Tibial artery (tissue), 4 donors: Measurements from ENCODE around the gene ZNF30.
A peak's percentile ranks its signal among the peaks of the same experiment; 100 is the strongest.

Source experiments
- DNase-seq, 2 donors: peaks; one replicate each; pipeline ENCODE4 v3.0.0-alpha.2; 2019
- H3K27ac ChIP-seq, 2 donors: fragments of 200-600 bp; sonication (generic) in 1 of 2; 1 replicate in 1 of 2; 2 replicates in 1 of 2; pipeline ENCODE4 v1.5.1; 2018 to 2019; ENCODE audit warnings: mild to moderate bottlenecking in 1 of 2
- H3K27me3 ChIP-seq, 2 donors: fragments of 200-600 bp; sonication (generic) in 1 of 2; one replicate each; pipeline versions ENCODE4 v1.5.1 to v1.6.0; 2016 to 2019
- H3K36me3 ChIP-seq, 3 donors: fragments of 200-600 bp; sonication (generic) in 2 of 3; one replicate each; pipeline ENCODE4 v1.5.1; 2016 to 2019; ENCODE audit warnings: mild to moderate bottlenecking in 2 of 3
- H3K4me1 ChIP-seq, 4 donors: fragments of 200-600 bp; sonication (generic) in 2 of 4; 1 replicate in 3 of 4; 2 replicates in 1 of 4; pipeline ENCODE4 v1.5.1; 2016 to 2019
- H3K4me3 ChIP-seq, 2 donors: fragments of 200-600 bp; sonication (generic) in 1 of 2; 1 replicate in 1 of 2; 2 replicates in 1 of 2; pipeline ENCODE4 v1.5.1; 2018 to 2019; ENCODE audit warnings: mild to moderate bottlenecking in 2 of 2
- H3K9me3 ChIP-seq, 3 donors: fragments of 200-600 bp; sonication (generic) in 1 of 3; one replicate each; pipeline ENCODE4 v1.5.1; 2016 to 2019
- intact Hi-C: fragments of 100-400 bp; cut with DNase I; formaldehyde crosslinking; loops from one replicate; pipeline ENCODE4 v1.15.0; 2023; ENCODE audit warnings: low total_unique reads
- TF ChIP-seq, protein P1 (sequence below), 2 experiments: fragments of 200-600 bp in 1 of 2; fragments of 450-650 bp in 1 of 2; IDR thresholded peaks; one replicate each; pipeline ENCODE4 v1.5.1; 2017 to 2019; ENCODE audit warnings: antibody characterized with exemption in 2 of 2, mild to moderate bottlenecking in 1 of 2, moderate library complexity in 1 of 2

Gene ZNF30

DNA sequence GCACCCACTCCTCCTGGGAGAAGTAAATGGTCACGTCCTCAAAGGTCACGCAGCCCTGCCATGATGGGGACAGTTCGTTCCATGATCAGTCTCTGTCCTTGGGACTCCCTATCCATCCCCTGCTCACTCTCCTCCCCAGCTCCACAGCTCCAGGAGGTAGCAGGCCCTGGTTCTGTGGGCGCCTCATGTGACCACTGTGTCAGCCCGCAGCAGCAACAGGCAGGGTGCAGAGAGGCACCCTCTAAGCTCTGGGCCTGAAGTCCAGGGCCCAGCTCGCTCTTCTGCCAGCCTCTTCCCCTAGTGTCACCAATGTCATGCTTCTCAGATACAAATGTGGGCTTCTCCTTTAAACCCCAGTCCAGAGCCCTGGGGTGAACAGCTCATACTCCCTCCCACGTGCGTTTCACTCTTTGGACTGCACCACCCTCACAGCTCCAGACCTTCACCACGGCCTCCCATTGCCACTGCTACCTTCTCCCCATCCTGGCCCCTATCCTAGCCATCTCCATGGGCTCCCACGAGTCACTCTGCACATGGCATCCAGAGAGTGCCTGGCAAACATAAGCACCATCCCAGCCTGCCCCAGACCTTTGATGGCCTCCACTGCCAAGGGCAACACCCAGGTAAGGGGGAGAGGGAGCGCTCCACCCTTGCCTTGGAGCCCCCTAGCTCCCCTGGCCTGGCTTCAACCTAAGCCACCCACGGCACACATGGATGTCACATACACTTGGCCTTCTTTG is 34.4 kb downstream of the ZNF30 start:
- Histone ChIP-seq H3K4me3 (no peak overlapping the region), H3K36me3 (peaks cover 41 to 54% (median 51%) of the 10 kb centered on the region in 3 donors), H3K27ac (no peak overlapping the region), H3K27me3 (no peaks in the 10 kb centered on the region), H3K4me1 (peaks cover 0 to 26% (median 12%) of the 10 kb centered on the region in 4 donors), H3K9me3 (peaks cover 8 to 52% (median 50%) of the 10 kb centered on the region in 3 donors)
- intact Hi-C loops: no loop called here
- DNase-seq: no peak
- TF ChIP-seq, protein P1, sequence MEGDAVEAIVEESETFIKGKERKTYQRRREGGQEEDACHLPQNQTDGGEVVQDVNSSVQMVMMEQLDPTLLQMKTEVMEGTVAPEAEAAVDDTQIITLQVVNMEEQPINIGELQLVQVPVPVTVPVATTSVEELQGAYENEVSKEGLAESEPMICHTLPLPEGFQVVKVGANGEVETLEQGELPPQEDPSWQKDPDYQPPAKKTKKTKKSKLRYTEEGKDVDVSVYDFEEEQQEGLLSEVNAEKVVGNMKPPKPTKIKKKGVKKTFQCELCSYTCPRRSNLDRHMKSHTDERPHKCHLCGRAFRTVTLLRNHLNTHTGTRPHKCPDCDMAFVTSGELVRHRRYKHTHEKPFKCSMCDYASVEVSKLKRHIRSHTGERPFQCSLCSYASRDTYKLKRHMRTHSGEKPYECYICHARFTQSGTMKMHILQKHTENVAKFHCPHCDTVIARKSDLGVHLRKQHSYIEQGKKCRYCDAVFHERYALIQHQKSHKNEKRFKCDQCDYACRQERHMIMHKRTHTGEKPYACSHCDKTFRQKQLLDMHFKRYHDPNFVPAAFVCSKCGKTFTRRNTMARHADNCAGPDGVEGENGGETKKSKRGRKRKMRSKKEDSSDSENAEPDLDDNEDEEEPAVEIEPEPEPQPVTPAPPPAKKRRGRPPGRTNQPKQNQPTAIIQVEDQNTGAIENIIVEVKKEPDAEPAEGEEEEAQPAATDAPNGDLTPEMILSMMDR (IDR thresholded peaks at IDR 0.05): no peak

DNA sequence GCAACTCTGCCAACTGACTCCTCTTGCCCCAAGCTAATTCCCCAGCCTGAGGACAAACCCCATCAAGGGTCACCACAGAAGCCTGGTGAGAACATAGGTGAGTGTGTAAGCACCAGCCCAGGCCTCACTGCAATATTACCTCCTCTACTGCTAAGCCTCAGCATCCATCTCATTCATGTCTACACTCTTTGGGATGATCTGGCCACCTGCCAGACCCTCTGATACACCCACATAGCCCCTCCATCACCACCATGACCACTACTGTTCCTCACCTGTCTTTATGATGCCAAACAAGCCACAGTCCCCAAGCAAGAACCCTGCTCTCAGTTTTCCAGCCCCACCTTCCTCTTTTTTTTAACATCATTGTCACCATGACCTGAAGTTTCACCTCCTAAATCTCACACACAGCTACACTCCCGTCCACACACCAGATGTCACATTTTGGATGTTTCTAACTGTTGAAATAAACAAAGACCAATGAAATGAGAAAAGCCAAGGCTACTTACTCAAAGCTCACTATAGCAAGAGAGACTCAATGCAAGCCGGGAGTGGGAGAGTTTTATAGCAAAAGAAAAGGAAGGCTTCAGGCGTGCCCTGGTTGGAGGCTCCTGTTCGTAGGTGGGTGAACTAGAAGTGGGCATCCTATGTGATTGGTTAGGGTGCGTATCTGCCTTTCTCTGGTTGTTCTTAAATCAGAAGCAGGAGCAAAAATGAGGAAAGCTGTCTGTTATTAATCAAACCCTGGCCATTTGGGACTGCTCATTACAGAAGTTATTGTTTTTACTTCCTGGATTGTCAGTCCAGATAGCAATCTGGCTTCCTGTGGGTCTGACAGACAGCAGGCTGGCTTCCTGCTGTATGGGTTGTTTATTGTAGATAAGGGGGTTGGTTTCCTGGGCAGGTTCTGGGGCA is 35.3 kb downstream of the ZNF30 start:
- H3K27ac ChIP-seq: no peak overlapping the region
- DNase-seq: no peak

DNA sequence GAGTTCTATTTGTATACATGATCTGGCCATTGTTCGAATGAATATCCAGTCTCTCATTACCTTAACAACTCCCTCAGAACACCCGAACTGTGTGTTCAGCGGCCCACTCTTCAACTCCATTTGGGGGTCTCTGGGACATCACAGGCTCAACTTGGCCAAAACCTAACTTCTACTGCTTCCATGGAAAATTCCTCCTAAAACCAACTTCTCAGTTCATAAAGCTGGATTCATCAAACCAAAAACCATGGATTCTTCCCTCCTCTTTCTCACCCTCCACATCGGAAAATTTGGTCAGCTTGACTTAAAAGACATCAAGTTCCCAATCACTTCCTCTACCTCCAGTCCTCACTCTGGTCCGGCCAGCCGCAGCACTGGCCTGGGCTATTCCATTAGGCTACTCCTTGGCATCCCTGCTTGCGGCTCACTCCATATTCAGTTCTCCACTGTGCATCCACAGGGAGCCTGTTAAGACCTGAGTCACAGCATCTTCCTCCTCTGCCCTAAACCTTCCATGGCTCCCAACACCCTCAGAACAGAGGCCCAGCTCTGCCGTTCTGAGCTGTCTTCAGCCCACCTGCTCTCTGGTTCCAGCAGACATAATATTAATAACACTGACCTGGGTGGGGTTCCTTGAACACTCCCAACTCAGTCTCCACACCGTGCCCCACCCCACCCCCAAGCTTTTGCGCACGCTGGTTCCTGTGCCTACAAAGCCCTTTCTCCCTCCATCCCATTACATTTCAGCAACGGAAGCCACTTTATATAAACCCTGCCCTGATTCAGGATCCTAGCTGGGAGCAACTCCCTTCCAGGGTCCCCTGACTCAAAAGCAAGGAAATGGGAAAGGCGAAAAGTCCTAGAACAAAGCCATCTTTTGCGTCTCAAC is 36.2 kb downstream of the ZNF30 start:
- Histone ChIP-seq H3K27ac (peak overlapping the region in 1 of 2 donors; percentile 60), H3K27me3 (no peaks in the 10 kb centered on the region), H3K9me3 (peaks cover 4 to 34% (median 33%) of the 10 kb centered on the region in 3 donors), H3K36me3 (peaks cover 28 to 36% (median 32%) of the 10 kb centered on the region in 3 donors), H3K4me1 (peaks cover 0 to 26% (median 12%) of the 10 kb centered on the region in 4 donors), H3K4me3 (peak overlapping the region; percentile 84 to 89)
- TF ChIP-seq, protein P1 (IDR thresholded peaks at IDR 0.05): no peak
- no peak for DNase-seq
- intact Hi-C loops: no loop called here

More for the DNA sequence above, 35.3 kb downstream of the ZNF30 start:
- Histone ChIP-seq H3K4me1 (peaks cover 0 to 26% (median 12%) of the 10 kb centered on the region in 4 donors), H3K27me3 (no peaks in the 10 kb centered on the region), H3K9me3 (peaks cover 8 to 43% (median 41%) of the 10 kb centered on the region in 3 donors), H3K4me3 (peak overlapping the region in 1 of 2 donors; percentile 89), H3K36me3 (peaks cover 37 to 45% (median 41%) of the 10 kb centered on the region in 3 donors)
- TF ChIP-seq, protein P1 (IDR thresholded peaks at IDR 0.05): no peak
- intact Hi-C loops: no loop called here

DNA sequence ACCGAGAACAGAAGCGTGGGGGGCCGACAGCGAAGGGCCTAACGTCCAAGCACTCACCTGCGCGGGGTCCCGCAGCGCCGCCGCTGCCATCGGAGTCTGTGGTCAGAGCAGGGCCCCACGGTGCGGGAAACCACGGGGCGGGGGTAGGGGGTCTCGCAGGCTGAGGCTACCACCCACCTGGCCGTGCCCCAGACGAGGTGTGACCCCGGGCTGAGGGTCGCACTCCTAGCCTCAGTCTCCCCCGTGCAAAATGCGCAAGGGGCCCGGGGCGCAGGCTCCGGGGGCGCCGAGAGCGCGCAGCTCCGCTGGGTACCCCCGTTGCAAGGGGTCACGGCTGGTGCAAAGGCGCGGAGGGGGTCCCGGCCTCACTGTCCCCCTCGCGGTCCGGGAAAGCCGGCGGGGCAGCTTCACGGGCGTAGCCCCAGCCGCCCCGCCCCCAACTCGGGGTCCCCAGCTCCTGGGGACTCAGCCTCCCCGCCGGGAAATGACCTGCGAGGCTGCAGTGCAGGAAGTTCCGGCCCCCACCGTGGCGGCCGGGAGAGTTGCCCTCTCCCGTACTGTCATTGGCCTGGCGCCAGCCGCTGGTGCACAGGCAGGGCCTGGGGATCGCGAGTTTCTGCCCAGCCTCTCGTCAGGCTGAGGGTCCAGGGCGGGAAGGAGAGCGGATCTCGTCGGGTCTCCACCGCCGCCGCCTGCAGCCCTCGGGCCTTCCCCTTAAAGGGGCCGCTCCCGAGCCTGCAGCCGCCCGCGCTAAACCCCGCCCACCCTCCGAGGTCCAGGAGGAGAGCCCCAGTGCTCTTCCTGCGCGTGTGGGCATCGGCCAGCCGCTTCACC is 37.1 kb downstream of the ZNF30 start, which contains the start of gene ZNF792:
Gene ZNF792, minus strand, starts transcription at position 657 of the 834 bp plus-strand sequence. Its CDS starts 567 bp downstream, at position 90.
- TF ChIP-seq, protein P1 (IDR thresholded peaks at IDR 0.05): no peak
- Histone ChIP-seq H3K27ac (peak within 1 kb of the TSS; percentile 48 to 60), H3K36me3 (peaks cover 20 to 28% (median 24%) of the 10 kb centered on the region in 3 donors), H3K4me1 (peaks cover 0 to 26% (median 12%) of the 10 kb centered on the region in 4 donors), H3K4me3 (peak within 1 kb of the TSS; percentile 84 to 89), H3K9me3 (peaks cover 0 to 26% (median 25%) of the 10 kb centered on the region in 3 donors), H3K27me3 (no peaks in the 10 kb centered on the region)
- DNase-seq: peak; percentile 58 to 78
- intact Hi-C loops: no loop called here
